Neural cell (in vitro differentiated cells): ENCODE results near the gene KRT20. TPM values are rescaled to one million over a fixed set of nuclear protein-coding genes. Genes with fewer than 3 reads are reported as not detected.

Source experiments
- H2AFZ ChIP-seq: fragments of 200-600, 300-800 bp; sonication (generic), shearing (Covaris generic); 2 replicates; pipeline ENCODE4 v1.6.0; 2014; ENCODE audit warnings: low read depth, mild to moderate bottlenecking, antibody characterized with exemption, low read length, moderate library complexity
- H3F3A ChIP-seq: fragments of 200-600 bp; shearing (Covaris generic); 2 replicates; pipeline ENCODE4 v1.6.1; 2016; ENCODE audit warnings: mild to moderate bottlenecking, moderate library complexity, mixed read lengths, antibody characterized with exemption, low read length; ENCODE audit not compliant: insufficient read depth, poor library complexity, severe bottlenecking
- H3K27ac ChIP-seq: fragments of 200-600, 300-800 bp; sonication (generic), shearing (Covaris generic); 2 replicates; pipeline ENCODE4 v1.5.1; 2014; ENCODE audit warnings: mild to moderate bottlenecking, low read length, moderate library complexity
- H3K27me3 ChIP-seq: fragments of 300-800, 200-600 bp; sonication (generic), shearing (Covaris generic); 2 replicates; pipeline ENCODE4 v1.6.0; 2014; ENCODE audit warnings: mild to moderate bottlenecking, low read depth, low read length, moderate library complexity; ENCODE audit not compliant: insufficient read depth
- H3K36me3 ChIP-seq: fragments of 300-800, 200-600 bp; sonication (generic), shearing (Covaris generic); 2 replicates; pipeline ENCODE4 v1.5.1; 2014; ENCODE audit warnings: mild to moderate bottlenecking, antibody characterized with exemption, low read length, moderate library complexity; ENCODE audit not compliant: insufficient read depth
- H3K4me2 ChIP-seq: fragments of 300-800, 200-600 bp; sonication (generic), shearing (Covaris generic); 2 replicates; pipeline ENCODE4 v1.6.0; 2014; ENCODE audit warnings: mild to moderate bottlenecking, low read length
- H3K4me3 ChIP-seq: fragments of 300-800, 200-600 bp; sonication (generic), shearing (Covaris generic); 2 replicates; pipeline ENCODE4 v1.5.1; 2014; ENCODE audit warnings: mild to moderate bottlenecking, low read length, moderate library complexity
- H3K79me2 ChIP-seq: fragments of 200-600 bp; shearing (Covaris generic); replicated peaks from 2 replicates; pipeline ENCODE4 v1.6.0; 2014; ENCODE audit warnings: mild to moderate bottlenecking, low read length, moderate library complexity; ENCODE audit not compliant: insufficient read depth
- H3K9ac ChIP-seq: fragments of 300-800, 200-600 bp; sonication (generic), shearing (Covaris generic); 2 replicates; pipeline ENCODE4 v1.6.1; 2016; ENCODE audit warnings: mild to moderate bottlenecking, low read length, mixed read lengths
- H3K9me2 ChIP-seq: fragments of 200-600 bp; shearing (Covaris generic); 2 replicates; pipeline ENCODE4 v1.6.1; 2016; ENCODE audit warnings: mild to moderate bottlenecking, low read length, mixed read lengths; ENCODE audit not compliant: insufficient read depth
- H3K9me3 ChIP-seq: fragments of 200-600, 300-800 bp; sonication (generic), shearing (Covaris generic); 2 replicates; pipeline ENCODE4 v1.6.1; 2016; ENCODE audit warnings: mild to moderate bottlenecking, mixed run types, low read length, moderate library complexity, mixed read lengths
- H4K20me1 ChIP-seq: fragments of 200-600 bp; shearing (Covaris generic); 2 replicates; pipeline ENCODE4 v1.6.1; 2016; ENCODE audit warnings: mild to moderate bottlenecking, mixed run types; ENCODE audit not compliant: insufficient read depth
- EP300 ChIP-seq: fragments of 450-650 bp; conservative IDR thresholded peaks from 2 replicates; pipeline ENCODE4 v1.6.1; 2014; ENCODE audit warnings: antibody characterized with exemption, mild to moderate bottlenecking, moderate library complexity; ENCODE audit not compliant: poor library complexity, severe bottlenecking
- EZH2 ChIP-seq: fragments of 200-600, 300-800 bp; shearing (Covaris generic), sonication (generic); IDR thresholded peaks from 2 replicates; pipeline ENCODE4 v1.6.1; 2014; ENCODE audit warnings: antibody characterized with exemption, low read length, borderline replicate concordance, mild to moderate bottlenecking; ENCODE audit not compliant: insufficient read depth, poor library complexity, severe bottlenecking
- MXI1 ChIP-seq: fragments of 450-650 bp; conservative IDR thresholded peaks from 2 replicates; pipeline ENCODE4 v1.6.1; 2014; ENCODE audit warnings: antibody characterized with exemption, mild to moderate bottlenecking; ENCODE audit not compliant: poor library complexity, severe bottlenecking
- POLR2AphosphoS5 ChIP-seq: IDR thresholded peaks from 2 replicates; pipeline ENCODE4 v1.6.1; 2012
- RAD21 ChIP-seq: fragments of 450-650 bp; conservative IDR thresholded peaks from 2 replicates; pipeline ENCODE4 v1.6.1; 2014; ENCODE audit warnings: antibody characterized with exemption, mild to moderate bottlenecking, moderate library complexity
- SMC3 ChIP-seq: fragments of 450-650 bp; conservative IDR thresholded peaks from 2 replicates; pipeline ENCODE4 v1.6.1; 2014; ENCODE audit warnings: antibody characterized with exemption, mild to moderate bottlenecking, moderate library complexity; ENCODE audit not compliant: poor library complexity
- TAF1 ChIP-seq: IDR thresholded peaks from 2 replicates; pipeline ENCODE4 v1.6.1; 2012; ENCODE audit warnings: low read depth
- polyA plus RNA-seq: library from polyadenylated mRNA; depleted of rRNA; stranded (reverse); fragments of >200 nt; gene quantifications from 2 replicates; pipeline ENCODE4 v1.2.3, GENCODE V29; 2014
- TF ChIP-seq, protein P1 (sequence below): fragments of 450-650 bp; IDR thresholded peaks from 2 replicates; pipeline ENCODE4 v1.5.1; 2014; ENCODE audit warnings: antibody characterized with exemption, mild to moderate bottlenecking, moderate library complexity; ENCODE audit not compliant: poor library complexity, severe bottlenecking
- TF ChIP-seq, protein P2 (sequence below): IDR thresholded peaks from 2 replicates; pipeline ENCODE4 v1.6.1; 2012; ENCODE audit warnings: borderline replicate concordance

Gene KRT20
- polyA plus RNA-seq, 1 donor from 2014 or later: not detected

DNA sequence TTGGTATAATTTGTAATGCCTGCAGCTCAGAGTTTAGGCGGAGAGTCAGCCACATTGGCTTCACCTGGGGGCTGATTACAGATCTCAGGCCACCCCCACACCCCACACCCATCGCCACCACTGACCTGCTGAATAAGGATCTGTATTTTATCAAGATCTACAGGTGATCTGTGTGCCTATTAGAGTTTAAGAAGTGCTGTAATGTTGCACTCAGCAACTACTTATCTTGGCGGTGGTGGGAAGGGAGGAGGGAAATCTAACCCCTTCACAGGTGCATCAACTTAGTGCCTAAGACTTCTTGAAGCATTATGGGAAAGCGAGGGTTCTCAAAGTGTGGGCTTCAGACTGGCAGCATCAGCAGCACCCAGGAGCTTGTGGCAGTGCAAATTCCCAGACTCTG, 17.5 kb upstream of the KRT20 start:
- Histone ChIP-seq H3K4me2 (no peak overlapping the region), H4K20me1 (no peaks in the 10 kb centered on the region), H3K36me3 (no peaks in the 10 kb centered on the region), H3K4me3 (no peak overlapping the region), H3F3A (no peaks in the 10 kb centered on the region), H2AFZ (no peak overlapping the region), H3K9ac (no peak overlapping the region), H3K9me3 (no peaks in the 10 kb centered on the region), H3K9me2 (no peaks in the 10 kb centered on the region), H3K27ac (no peak overlapping the region), H3K79me2 (no peaks in the 10 kb centered on the region), H3K27me3 (no peaks in the 10 kb centered on the region)
- TF ChIP-seq, protein P1, sequence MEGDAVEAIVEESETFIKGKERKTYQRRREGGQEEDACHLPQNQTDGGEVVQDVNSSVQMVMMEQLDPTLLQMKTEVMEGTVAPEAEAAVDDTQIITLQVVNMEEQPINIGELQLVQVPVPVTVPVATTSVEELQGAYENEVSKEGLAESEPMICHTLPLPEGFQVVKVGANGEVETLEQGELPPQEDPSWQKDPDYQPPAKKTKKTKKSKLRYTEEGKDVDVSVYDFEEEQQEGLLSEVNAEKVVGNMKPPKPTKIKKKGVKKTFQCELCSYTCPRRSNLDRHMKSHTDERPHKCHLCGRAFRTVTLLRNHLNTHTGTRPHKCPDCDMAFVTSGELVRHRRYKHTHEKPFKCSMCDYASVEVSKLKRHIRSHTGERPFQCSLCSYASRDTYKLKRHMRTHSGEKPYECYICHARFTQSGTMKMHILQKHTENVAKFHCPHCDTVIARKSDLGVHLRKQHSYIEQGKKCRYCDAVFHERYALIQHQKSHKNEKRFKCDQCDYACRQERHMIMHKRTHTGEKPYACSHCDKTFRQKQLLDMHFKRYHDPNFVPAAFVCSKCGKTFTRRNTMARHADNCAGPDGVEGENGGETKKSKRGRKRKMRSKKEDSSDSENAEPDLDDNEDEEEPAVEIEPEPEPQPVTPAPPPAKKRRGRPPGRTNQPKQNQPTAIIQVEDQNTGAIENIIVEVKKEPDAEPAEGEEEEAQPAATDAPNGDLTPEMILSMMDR: no peak
- TF ChIP-seq, protein P2, sequence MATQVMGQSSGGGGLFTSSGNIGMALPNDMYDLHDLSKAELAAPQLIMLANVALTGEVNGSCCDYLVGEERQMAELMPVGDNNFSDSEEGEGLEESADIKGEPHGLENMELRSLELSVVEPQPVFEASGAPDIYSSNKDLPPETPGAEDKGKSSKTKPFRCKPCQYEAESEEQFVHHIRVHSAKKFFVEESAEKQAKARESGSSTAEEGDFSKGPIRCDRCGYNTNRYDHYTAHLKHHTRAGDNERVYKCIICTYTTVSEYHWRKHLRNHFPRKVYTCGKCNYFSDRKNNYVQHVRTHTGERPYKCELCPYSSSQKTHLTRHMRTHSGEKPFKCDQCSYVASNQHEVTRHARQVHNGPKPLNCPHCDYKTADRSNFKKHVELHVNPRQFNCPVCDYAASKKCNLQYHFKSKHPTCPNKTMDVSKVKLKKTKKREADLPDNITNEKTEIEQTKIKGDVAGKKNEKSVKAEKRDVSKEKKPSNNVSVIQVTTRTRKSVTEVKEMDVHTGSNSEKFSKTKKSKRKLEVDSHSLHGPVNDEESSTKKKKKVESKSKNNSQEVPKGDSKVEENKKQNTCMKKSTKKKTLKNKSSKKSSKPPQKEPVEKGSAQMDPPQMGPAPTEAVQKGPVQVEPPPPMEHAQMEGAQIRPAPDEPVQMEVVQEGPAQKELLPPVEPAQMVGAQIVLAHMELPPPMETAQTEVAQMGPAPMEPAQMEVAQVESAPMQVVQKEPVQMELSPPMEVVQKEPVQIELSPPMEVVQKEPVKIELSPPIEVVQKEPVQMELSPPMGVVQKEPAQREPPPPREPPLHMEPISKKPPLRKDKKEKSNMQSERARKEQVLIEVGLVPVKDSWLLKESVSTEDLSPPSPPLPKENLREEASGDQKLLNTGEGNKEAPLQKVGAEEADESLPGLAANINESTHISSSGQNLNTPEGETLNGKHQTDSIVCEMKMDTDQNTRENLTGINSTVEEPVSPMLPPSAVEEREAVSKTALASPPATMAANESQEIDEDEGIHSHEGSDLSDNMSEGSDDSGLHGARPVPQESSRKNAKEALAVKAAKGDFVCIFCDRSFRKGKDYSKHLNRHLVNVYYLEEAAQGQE: no peak
- TF ChIP-seq EP300 (no peak), SMC3 (no peak), POLR2AphosphoS5 (no peak), TAF1 (no peak), MXI1 (no peak), RAD21 (no peak), EZH2 (no peak)

DNA sequence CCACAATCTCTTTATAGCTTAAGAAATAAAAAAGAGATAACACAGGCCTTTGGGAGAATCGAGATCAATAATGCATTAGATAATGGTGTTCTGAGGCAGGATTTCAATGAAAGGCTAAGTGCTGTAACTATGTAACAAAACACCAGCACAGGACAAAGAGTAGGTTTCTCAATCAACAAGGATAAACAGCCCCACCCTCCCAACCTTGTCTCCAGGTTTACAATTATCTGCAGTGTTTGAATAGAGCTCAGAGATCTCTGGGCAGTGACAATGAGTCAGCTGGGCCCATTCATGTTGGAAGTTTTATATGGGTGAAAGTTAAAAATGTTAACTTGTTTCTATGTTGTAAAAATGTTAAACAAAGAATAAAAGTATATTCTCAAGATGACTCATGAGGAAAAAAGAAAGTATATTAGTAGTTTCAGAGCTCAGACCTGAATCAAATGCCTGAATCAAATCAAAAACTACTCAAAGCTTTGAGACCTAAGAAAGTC, 17.0 kb upstream of the KRT20 start:
- no peaks in the 10 kb centered on the region for H3K9me3 ChIP-seq
- H3K79me2 ChIP-seq: no peaks in the 10 kb centered on the region
- H2AFZ ChIP-seq: no peak overlapping the region
- no peak overlapping the region for H3K4me3 ChIP-seq
- H3K4me2 ChIP-seq: no peak overlapping the region
- no peaks in the 10 kb centered on the region for H3K36me3 ChIP-seq
- H3K27ac ChIP-seq: no peak overlapping the region
- no peaks in the 10 kb centered on the region for H4K20me1 ChIP-seq
- no peaks in the 10 kb centered on the region for H3F3A ChIP-seq
- TF ChIP-seq RAD21: no peak
- H3K27me3 ChIP-seq: no peaks in the 10 kb centered on the region
- no peaks in the 10 kb centered on the region for H3K9me2 ChIP-seq
- no peak overlapping the region for H3K9ac ChIP-seq
